ENCODE measurements around the gene MAPK9. TPM values are rescaled to one million over a fixed set of nuclear protein-coding genes. Genes with fewer than 3 reads are reported as not detected.

The MAPK9 gene
- total and polyA plus RNA-seq, 9 of the 15 experiments (the other 6 are each of a cell fraction or from before 2014, with no cell fraction given) = 4.8 to 58.0 (median 29.9) TPM

GRCh38 chr5:180329138-180329435 lies 37.2 kb upstream of the MAPK9 start:
- FAIRE-seq (no peak), DNase-seq (ENCODE audit: extremely low read depth in 1 of 4, low spot score in 3 of 4) (no peak), ATAC-seq (no peak)
- no peak overlapping the region for H3K27ac ChIP-seq (ENCODE audit: extremely low read depth, low read depth, low read length)
- 29% methylated on average over 7 of the region's 7 CpGs for WGBS (ENCODE audit: insufficient coverage, low coverage, missing lambda C conversion rate)
- H3K9me1 ChIP-seq (ENCODE audit: control insufficient read depth, insufficient read depth, low read length) = peaks cover 2% of the 10 kb centered on the region
- peaks cover 24 to 56% of the 10 kb centered on the region in 2 experiments for H3K27me3 ChIP-seq (ENCODE audit: control insufficient read depth in 2 of 2, insufficient read depth in 2 of 2, low read length in 2 of 2)
- no peak overlapping the region for H2AFZ ChIP-seq (ENCODE audit: low read depth, low read length)
- peaks cover 6% of the 10 kb centered on the region for H4K20me1 ChIP-seq (replicated peaks; ENCODE audit: control insufficient read depth, insufficient read depth, low read length)
- ChIA-PET POLR2A (interaction anchor here (0.6 to 1.0 kb wide), 6 partner anchors 9 to 281 kb away, joined by 3 to 4 read pairs (median 3); partner anchors contain the start of gene GFPT2), CTCF (ENCODE audit: low intra/inter-chr PET ratio) (interaction anchor here (1.9 kb wide), 1 partner anchor 35 kb away, joined by 12 read pairs; no protein-coding TSS in a partner anchor)
- no peak overlapping the region for H3K9ac ChIP-seq (ENCODE audit: insufficient read depth in 1 of 2, low read depth in 2 of 2, low read length in 2 of 2)
- no peak overlapping the region for H3K4me3 ChIP-seq
- no peaks in the 10 kb centered on the region for H3K9me3 ChIP-seq (replicated peaks; ENCODE audit: control insufficient read depth, insufficient read depth, low read depth, low read length)
- peaks cover 5 to 12% of the 10 kb centered on the region in 2 experiments; a peak in 4 of 5 replicates for H3K4me1 ChIP-seq (replicated peaks in 1 of 2; ENCODE audit: control insufficient read depth in 2 of 2, insufficient read depth in 2 of 2, low read length in 2 of 2)
- TF ChIP-seq L3MBTL2 (IDR thresholded peaks at IDR 0.05) (no peak), ATF6 (CRISPR knock-in tag; IDR thresholded peaks at IDR 0.05) (no peak), SMARCA4 (IDR thresholded peaks at IDR 0.05) (no peak), OTX1 (CRISPR knock-in tag; IDR thresholded peaks at IDR 0.05) (no peak)
- intact Hi-C loops (cut with micrococcal nuclease) (no loop called here), in situ Hi-C loops (cut with MboI) (no loop called here)
- H3K36me3 ChIP-seq (ENCODE audit: control insufficient read depth, insufficient read depth, low read length) = no peaks in the 10 kb centered on the region
- no peak overlapping the region for H3K4me2 ChIP-seq (ENCODE audit: insufficient read depth, low read length)
- no TSS peak for BruUV-seq (replicated peaks)
- H3K79me2 ChIP-seq (ENCODE audit: control insufficient read depth, insufficient read depth, low read length) = no peaks in the 10 kb centered on the region

All from K562 (cell line).